Peyer's patch (tissue), 4 donors: ENCODE measurements around the gene RFX4. TPM values are rescaled to one million over a fixed set of nuclear protein-coding genes. Genes with fewer than 3 reads are reported as not detected.
"Not testable (repeated sequence)": the region's sequence is repeated elsewhere in the genome, so short reads cannot be mapped to it uniquely, and the experiment has no call there.

Source experiments
- DNase-seq, 3 donors: peaks; one replicate each; pipeline ENCODE4 v3.0.0-alpha.2; 2017 to 2019
- H3K27ac ChIP-seq, 4 donors: fragments of 200-600 bp; sonication (generic); one replicate each; pipeline ENCODE4 v1.5.1; 2016 to 2019
- H3K27me3 ChIP-seq, 2 donors: fragments of 200-600 bp; sonication (generic); one replicate each; pipeline ENCODE4 v1.5.1; 2019
- H3K36me3 ChIP-seq, 3 donors: fragments of 200-600 bp; sonication (generic); one replicate each; pipeline ENCODE4 v1.5.1; 2016 to 2019
- H3K4me1 ChIP-seq, 4 donors: fragments of 200-600 bp; sonication (generic); one replicate each; pipeline ENCODE4 v1.5.1; 2016 to 2019
- H3K4me3 ChIP-seq, 4 donors: fragments of 200-600 bp; sonication (generic); 1 replicate in 3 of 4; 2 replicates in 1 of 4; pipeline ENCODE4 v1.5.1; 2016 to 2019; ENCODE audit warnings: mild to moderate bottlenecking in 1 of 4
- H3K9me3 ChIP-seq, 4 donors: fragments of 200-600 bp; sonication (generic); one replicate each; pipeline ENCODE4 v1.5.1; 2016 to 2019; ENCODE audit warnings: mild to moderate bottlenecking in 1 of 4
- CTCF ChIP-seq, 6 experiments: fragments of 450-650 bp in 4 of 6; fragments of 200-600 bp in 2 of 6; sonication (generic) in 1 of 6; IDR thresholded peaks; one replicate each; pipeline ENCODE4 v1.5.1; 2017 to 2019; ENCODE audit warnings: antibody characterized with exemption in 6 of 6, mild to moderate bottlenecking in 3 of 6, moderate library complexity in 1 of 6
- POLR2A ChIP-seq, 2 donors: fragments of 450-650 bp; IDR thresholded peaks; one replicate each; pipeline ENCODE4 v1.5.1; 2017; ENCODE audit warnings: antibody characterized with exemption in 2 of 2, mild to moderate bottlenecking in 2 of 2, moderate library complexity in 2 of 2
- total RNA-seq, 4 donors: library from RNA; depleted of rRNA; stranded (reverse); fragments of >200 nt; gene quantifications; one replicate each; pipeline ENCODE4 v1.1.0, GENCODE V29; 2016

RFX4 gene
- total RNA-seq, 4 donors from 2014 or later, result not detected

GRCh38 chr12:106602076-106602475 is 19.3 kb downstream of the RFX4 start:
- Histone ChIP-seq H3K9me3 (peaks cover 0 to 4% (median 0%) of the 10 kb centered on the region in 4 donors), H3K36me3 (no peaks in the 10 kb centered on the region), H3K4me3 (no peak overlapping the region), H3K27me3 (no peaks in the 10 kb centered on the region), H3K4me1 (no peaks in the 10 kb centered on the region), H3K27ac (no peak overlapping the region)
- TF ChIP-seq CTCF (IDR thresholded peaks at IDR 0.05) (no peak), POLR2A (IDR thresholded peaks at IDR 0.05) (no peak)
- no peak for DNase-seq

GRCh38 chr12:106605254-106605653 is 22.4 kb downstream of the RFX4 start:
- no peaks in the 10 kb centered on the region for H3K36me3 ChIP-seq
- H3K27me3 ChIP-seq, result no peaks in the 10 kb centered on the region
- H3K9me3 ChIP-seq, result peaks cover 0 to 4% (median 0%) of the 10 kb centered on the region in 4 donors
- no peak for DNase-seq
- no peak for TF ChIP-seq POLR2A (IDR thresholded peaks at IDR 0.05)
- TF ChIP-seq CTCF (IDR thresholded peaks at IDR 0.05), result no peak
- H3K4me1 ChIP-seq, result no peaks in the 10 kb centered on the region
- H3K27ac ChIP-seq, result no peak overlapping the region
- H3K4me3 ChIP-seq, result no peak overlapping the region

- H3K4me3 ChIP-seq, DNase-seq, H3K27ac ChIP-seq, H3K36me3 ChIP-seq, H3K4me1 ChIP-seq, H3K27me3 ChIP-seq, H3K9me3 ChIP-seq: not testable (repeated sequence)
These were observed 37.8 kb downstream of the RFX4 start for GRCh38 chr12:106620588-106620987.

- H3K4me3 ChIP-seq, result no peak overlapping the region
- H3K27me3 ChIP-seq, result no peaks in the 10 kb centered on the region
- no peak for TF ChIP-seq CTCF (IDR thresholded peaks at IDR 0.05)
- TF ChIP-seq POLR2A (IDR thresholded peaks at IDR 0.05), result no peak
- no peaks in the 10 kb centered on the region for H3K4me1 ChIP-seq
- DNase-seq, result no peak
- H3K27ac ChIP-seq, result no peak overlapping the region
- H3K9me3 ChIP-seq, result no peaks in the 10 kb centered on the region
- no peaks in the 10 kb centered on the region for H3K36me3 ChIP-seq
These were observed 43.2 kb downstream of the RFX4 start for GRCh38 chr12:106625976-106626375.

GRCh38 chr12:106629797-106630659 is 47.2 kb downstream of the RFX4 start:
- Histone ChIP-seq H3K4me1 (no peaks in the 10 kb centered on the region), H3K27ac (no peak overlapping the region), H3K9me3 (no peaks in the 10 kb centered on the region), H3K4me3 (no peak overlapping the region), H3K36me3 (no peaks in the 10 kb centered on the region), H3K27me3 (no peaks in the 10 kb centered on the region)
- DNase-seq, result no peak
- TF ChIP-seq CTCF (IDR thresholded peaks at IDR 0.05), result no peak
- no peak for TF ChIP-seq POLR2A (IDR thresholded peaks at IDR 0.05)

- Histone ChIP-seq H3K36me3 (no peaks in the 10 kb centered on the region), H3K4me1 (no peaks in the 10 kb centered on the region), H3K4me3 (no peak overlapping the region), H3K27me3 (no peaks in the 10 kb centered on the region), H3K9me3 (no peaks in the 10 kb centered on the region), H3K27ac (no peak overlapping the region)
- no peak for TF ChIP-seq CTCF (IDR thresholded peaks at IDR 0.05)
- TF ChIP-seq POLR2A (IDR thresholded peaks at IDR 0.05), result no peak
- DNase-seq, result no peak
These were observed 48.3 kb downstream of the RFX4 start for GRCh38 chr12:106631150-106631549.
